Vagina (tissue), 2 donors: ENCODE results near the gene TPST2.

ENCODE experiments used
- CTCF ChIP-seq, 3 experiments: fragments of 450-650 bp in 2 of 3; fragments of 200-600 bp in 1 of 3; sonication (generic) in 1 of 3; IDR thresholded peaks; one replicate each; pipeline ENCODE4 v1.5.1; 2017 to 2019; ENCODE audit warnings: antibody characterized with exemption in 3 of 3, mild to moderate bottlenecking in 2 of 3, moderate library complexity in 2 of 3
- POLR2AphosphoS5 ChIP-seq, 2 donors: sonication (generic); formaldehyde crosslinking; IDR thresholded peaks; one replicate each; pipeline ENCODE4 v1.9.0; 2017; ENCODE audit warnings: antibody characterized with exemption in 2 of 2, mild to moderate bottlenecking in 2 of 2, low read depth in 1 of 2; ENCODE audit not compliant: insufficient read depth in 1 of 2

- no peak for TF ChIP-seq CTCF (IDR thresholded peaks at IDR 0.05)
- TF ChIP-seq POLR2AphosphoS5 (IDR thresholded peaks at IDR 0.05; ENCODE audit: insufficient read depth in 1 of 2, low read depth in 1 of 2), result no peak
These were observed 93.5 kb downstream of the TPST2 start for GRCh38 chr22:26496456-26496855.
